ENCODE results near the gene TRA2A. TPM values are rescaled to one million over a fixed set of nuclear protein-coding genes. Genes with fewer than 3 reads are reported as not detected.
A peak's percentile ranks its signal among the peaks of the same experiment; 100 is the strongest.

Gene TRA2A
- total and polyA plus RNA-seq, 2 of the 13 experiments (the other 11 are each of a cell fraction or from before 2014, with no cell fraction given), result 39.1 to 41.6 TPM

- H3K4me3 ChIP-seq (replicated peaks in 1 of 3; ENCODE audit: insufficient read depth in 1 of 3, low read depth in 2 of 3, low read length in 3 of 3), result peak overlapping the region; percentile 73 to 98 (median 98)
- no peak for TF ChIP-seq ZNF10 (CRISPR knock-in tag; IDR thresholded peaks at IDR 0.05; ENCODE audit: borderline replicate concordance, low read depth)
- TF ChIP-seq ZNF567 (CRISPR knock-in tag; IDR thresholded peaks at IDR 0.05; ENCODE audit: borderline replicate concordance), result no peak
- no peak for TF ChIP-seq FOXJ3 (CRISPR knock-in tag; IDR thresholded peaks at IDR 0.05; ENCODE audit: borderline replicate concordance)
- no peak for TF ChIP-seq PAF1 (CRISPR knock-in tag; IDR thresholded peaks at IDR 0.05)
- TF ChIP-seq ZNF460 (CRISPR knock-in tag; IDR thresholded peaks at IDR 0.05; ENCODE audit: borderline replicate concordance), result peak; percentile 70; the same call in 1 of the 2 replicates
- no peak for TF ChIP-seq ZNF3 (CRISPR knock-in tag; IDR thresholded peaks at IDR 0.05)
- no peak for TF ChIP-seq ARID3A (IDR thresholded peaks at IDR 0.05; ENCODE audit: low read depth, low read length)
- no peak for TF ChIP-seq KDM3A (CRISPR knock-in tag; IDR thresholded peaks at IDR 0.05; ENCODE audit: low read depth)
- no peak for TF ChIP-seq ZNF614 (CRISPR knock-in tag; IDR thresholded peaks at IDR 0.05; ENCODE audit: borderline replicate concordance)
- TF ChIP-seq HNF1A (IDR thresholded peaks at IDR 0.05; ENCODE audit: low read depth), result no peak
- no peak for TF ChIP-seq HNF1A (CRISPR knock-in tag; IDR thresholded peaks at IDR 0.05; ENCODE audit: borderline replicate concordance)
- no peak for TF ChIP-seq REXO4 (CRISPR knock-in tag; IDR thresholded peaks at IDR 0.05; ENCODE audit: borderline replicate concordance)
- TF ChIP-seq ZBTB33 (CRISPR knock-in tag; IDR thresholded peaks at IDR 0.05), result 0 out of 2 replicates have a peak, but pooled peaks have one; percentile 12
- no peak for TF ChIP-seq ZNF143 (CRISPR knock-in tag; IDR thresholded peaks at IDR 0.05)
- H3K27me3 ChIP-seq (ENCODE audit: control insufficient read depth in 1 of 2, insufficient read depth in 2 of 2, low read length in 2 of 2), result no peaks in the 10 kb centered on the region; a peak in 1 of 5 replicates
- CTCF ChIA-PET (ENCODE audit: low intra/inter-chr PET ratio, low total read pairs), result no interaction called here
- peaks cover 75% of the 10 kb centered on the region for H3K79me2 ChIP-seq (ENCODE audit: insufficient read depth, low read length)
- FAIRE-seq, result no peak
- BruUV-seq (replicated peaks), result no TSS peak
- intact Hi-C loops (cut with micrococcal nuclease; ENCODE audit: unreplicated experiment), result loop anchor here (5.0 kb wide), 1 partner anchor 97 kb away; no protein-coding TSS in a partner anchor
- in situ Hi-C loops (cut with HindIII; ENCODE audit: extremely low pct_ligation_motif_present, low pct_unique_long_range_greater_than_20kb), result loop anchor here (10.0 kb wide), 1 partner anchor 255 kb away; no protein-coding TSS in a partner anchor
- no peak overlapping the region for H2AFZ ChIP-seq (ENCODE audit: low read length)
- POLR2A ChIA-PET, result interaction anchor here (1.4 kb wide), 1 partner anchor 236 kb away, joined by 5 read pairs; no protein-coding TSS in a partner anchor
- peaks cover 62% of the 10 kb centered on the region for H3K4me1 ChIP-seq (ENCODE audit: insufficient read depth, low read length)
- H3K9me3 ChIP-seq (ENCODE audit: low read length), result no peaks in the 10 kb centered on the region
- H4K20me1 ChIP-seq (ENCODE audit: insufficient read depth, low read length), result peaks cover 69% of the 10 kb centered on the region
- H3K36me3 ChIP-seq (replicated peaks in 1 of 2; ENCODE audit: control insufficient read depth in 1 of 2, insufficient read depth in 2 of 2, low read length in 2 of 2), result peaks cover 0 to 1% of the 10 kb centered on the region in 2 experiments; a peak in 1 of 5 replicates
- no peak for ATAC-seq
- H3K9ac ChIP-seq (ENCODE audit: insufficient read depth, low read depth, low read length), result peak overlapping the region; percentile 100; the same call in 1 of the 2 replicates
- peak overlapping the region; percentile 95 for H3K27ac ChIP-seq (ENCODE audit: extremely low read length, insufficient read depth, low read length)
- H3K4me2 ChIP-seq (ENCODE audit: low read depth, low read length), result peak overlapping the region; percentile 75
- 70% methylated on average over 18 of the region's 18 CpGs for whole genome bisulfite sequencing (ENCODE audit: low lambda C conversion rate)
- DNase-seq (ENCODE audit: low spot score), result no peak
These were observed 2.4 kb downstream of the TRA2A start for GRCh38 chr7:23529262-23529859.

Measured in HepG2 (cell line).